ENCODE results near the gene TNS3.

DNA sequence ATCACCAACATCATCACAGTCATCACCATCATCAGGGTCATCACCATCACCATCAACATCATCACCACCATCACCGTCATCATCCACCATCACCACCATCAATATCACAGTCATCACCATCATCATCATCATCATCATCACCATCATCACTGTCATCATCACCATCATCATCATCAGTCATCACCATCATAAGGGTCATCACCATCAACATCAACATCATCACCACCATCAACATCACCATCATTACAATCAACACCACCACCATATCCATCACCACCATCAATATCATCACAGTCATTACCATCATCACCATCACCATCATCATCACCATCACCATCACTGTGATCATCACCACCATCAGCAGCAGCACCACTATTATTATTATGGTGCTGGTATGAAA, 218.9 kb downstream of the TNS3 start:
- TF ChIP-seq, protein P1, sequence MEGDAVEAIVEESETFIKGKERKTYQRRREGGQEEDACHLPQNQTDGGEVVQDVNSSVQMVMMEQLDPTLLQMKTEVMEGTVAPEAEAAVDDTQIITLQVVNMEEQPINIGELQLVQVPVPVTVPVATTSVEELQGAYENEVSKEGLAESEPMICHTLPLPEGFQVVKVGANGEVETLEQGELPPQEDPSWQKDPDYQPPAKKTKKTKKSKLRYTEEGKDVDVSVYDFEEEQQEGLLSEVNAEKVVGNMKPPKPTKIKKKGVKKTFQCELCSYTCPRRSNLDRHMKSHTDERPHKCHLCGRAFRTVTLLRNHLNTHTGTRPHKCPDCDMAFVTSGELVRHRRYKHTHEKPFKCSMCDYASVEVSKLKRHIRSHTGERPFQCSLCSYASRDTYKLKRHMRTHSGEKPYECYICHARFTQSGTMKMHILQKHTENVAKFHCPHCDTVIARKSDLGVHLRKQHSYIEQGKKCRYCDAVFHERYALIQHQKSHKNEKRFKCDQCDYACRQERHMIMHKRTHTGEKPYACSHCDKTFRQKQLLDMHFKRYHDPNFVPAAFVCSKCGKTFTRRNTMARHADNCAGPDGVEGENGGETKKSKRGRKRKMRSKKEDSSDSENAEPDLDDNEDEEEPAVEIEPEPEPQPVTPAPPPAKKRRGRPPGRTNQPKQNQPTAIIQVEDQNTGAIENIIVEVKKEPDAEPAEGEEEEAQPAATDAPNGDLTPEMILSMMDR (conservative IDR thresholded peaks at IDR 0.05 in 1 of 2, IDR thresholded peaks at IDR 0.05 in 1 of 2; ENCODE audit: extremely low read depth in 1 of 2, insufficient read depth in 1 of 2, low read depth in 1 of 2, low read length in 2 of 2), result no peak
- TF ChIP-seq EZH2 (IDR thresholded peaks at IDR 0.05; ENCODE audit: borderline replicate concordance, low read length), result no peak
